ENCODE measurements around the gene P2RX7.

- no peak for TF ChIP-seq HMGXB4 (CRISPR knock-in tag; IDR thresholded peaks at IDR 0.05)
- TF ChIP-seq POLR2H (tag; IDR thresholded peaks at IDR 0.05; ENCODE audit: low read depth), result no peak
- TF ChIP-seq ZNF274 (IDR thresholded peaks at IDR 0.05; ENCODE audit: borderline replicate concordance, low read depth, low read length), result no peak
- no peak for TF ChIP-seq ELF4 (CRISPR knock-in tag; IDR thresholded peaks at IDR 0.05)
- no peak for TF ChIP-seq BRF2 (IDR thresholded peaks at IDR 0.05; ENCODE audit: borderline replicate concordance, insufficient read depth, insufficient read length)
- no peak for TF ChIP-seq ZNF232 (CRISPR knock-in tag; IDR thresholded peaks at IDR 0.05)
Observed at GRCh38 chr12:121214855-121215745, 82.4 kb downstream of the P2RX7 start.
